ENCODE results near the gene LRRC46.

Gene LRRC46

GRCh38 chr17:47831003-47831933, at the start of gene LRRC46, which contains the start of gene MRPL10:
TSS of gene LRRC46 (plus strand) at chr17:47831670. CDS start at chr17:47831990, 320 bp downstream.
TSS of gene MRPL10 (minus strand) at chr17:47831541. CDS start at chr17:47831511, 30 bp downstream.
- H3K4me3 Mint-ChIP-seq = peak within 1 kb of the TSS; percentile 97
- H3K9me3 Mint-ChIP-seq = no peaks in the 10 kb centered on the region
- peak within 1 kb of the TSS; percentile 94 for H3K27ac Mint-ChIP-seq
- peaks cover 14% of the 10 kb centered on the region for H3K4me1 Mint-ChIP-seq
- DNase-seq (ENCODE audit: low spot score in 2 of 2) (peak; percentile 82 to 84), ATAC-seq (ENCODE audit: low read depth) (peak; percentile 95)
- H3K27me3 Mint-ChIP-seq = no peaks in the 10 kb centered on the region
- peaks cover 8% of the 10 kb centered on the region for H3K36me3 Mint-ChIP-seq

GRCh38 chr17:47785538-47786123, 45.8 kb upstream of the LRRC46 start:
- Mint-ChIP-seq H3K36me3 (no peaks in the 10 kb centered on the region), H3K4me3 (no peak overlapping the region), H3K27me3 (peaks cover 18% of the 10 kb centered on the region), H3K4me1 (peaks cover 9% of the 10 kb centered on the region), H3K27ac (no peak overlapping the region), H3K9me3 (no peaks in the 10 kb centered on the region)
- ATAC-seq (ENCODE audit: low read depth) = no peak
- no peak for DNase-seq (ENCODE audit: low spot score in 2 of 2)

- Mint-ChIP-seq H3K27me3 (peaks cover 16% of the 10 kb centered on the region), H3K9me3 (no peaks in the 10 kb centered on the region), H3K36me3 (no peaks in the 10 kb centered on the region), H3K4me1 (peaks cover 9% of the 10 kb centered on the region), H3K27ac (no peak overlapping the region), H3K4me3 (peak overlapping the region; percentile 69)
- peak; percentile 89 for ATAC-seq (ENCODE audit: low read depth)
- DNase-seq (ENCODE audit: low spot score in 2 of 2) = peak; percentile 18 to 51
Observed at GRCh38 chr17:47789611-47790561, 41.6 kb upstream of the LRRC46 start.

GRCh38 chr17:47791025-47791424, 40.4 kb upstream of the LRRC46 start:
- Mint-ChIP-seq H3K4me3 (peak overlapping the region; percentile 69), H3K27ac (no peak overlapping the region), H3K27me3 (peaks cover 18% of the 10 kb centered on the region), H3K4me1 (peaks cover 9% of the 10 kb centered on the region), H3K9me3 (no peaks in the 10 kb centered on the region), H3K36me3 (no peaks in the 10 kb centered on the region)
- DNase-seq (ENCODE audit: low spot score in 2 of 2) (no peak), ATAC-seq (ENCODE audit: low read depth) (no peak)

GRCh38 chr17:47792457-47792856, 39.0 kb upstream of the LRRC46 start:
- no peak for ATAC-seq (ENCODE audit: low read depth)

GRCh38 chr17:47792979-47793378, 38.5 kb upstream of the LRRC46 start:
- H3K4me3 Mint-ChIP-seq = no peak overlapping the region
- peaks cover 6% of the 10 kb centered on the region for H3K4me1 Mint-ChIP-seq
- no peak overlapping the region for H3K27ac Mint-ChIP-seq
- peaks cover 23% of the 10 kb centered on the region for H3K27me3 Mint-ChIP-seq
- no peaks in the 10 kb centered on the region for H3K36me3 Mint-ChIP-seq
- ATAC-seq (ENCODE audit: low read depth) (no peak), DNase-seq (ENCODE audit: low spot score in 2 of 2) (no peak)
- H3K9me3 Mint-ChIP-seq = no peaks in the 10 kb centered on the region

More at GRCh38 chr17:47792457-47792856, 39.0 kb upstream of the LRRC46 start:
- peaks cover 9% of the 10 kb centered on the region for H3K4me1 Mint-ChIP-seq
- H3K27me3 Mint-ChIP-seq = peaks cover 23% of the 10 kb centered on the region
- DNase-seq (ENCODE audit: low spot score in 2 of 2) = no peak
- H3K36me3 Mint-ChIP-seq = no peaks in the 10 kb centered on the region
- no peak overlapping the region for H3K27ac Mint-ChIP-seq
- no peak overlapping the region for H3K4me3 Mint-ChIP-seq
- no peaks in the 10 kb centered on the region for H3K9me3 Mint-ChIP-seq

- Mint-ChIP-seq H3K27me3 (peaks cover 14% of the 10 kb centered on the region), H3K4me3 (no peak overlapping the region), H3K27ac (no peak overlapping the region), H3K9me3 (no peaks in the 10 kb centered on the region), H3K36me3 (no peaks in the 10 kb centered on the region), H3K4me1 (no peaks in the 10 kb centered on the region)
- no peak for ATAC-seq (ENCODE audit: low read depth)
- no peak for DNase-seq (ENCODE audit: low spot score in 2 of 2)
Observed at GRCh38 chr17:47797797-47798196, 33.7 kb upstream of the LRRC46 start.

GRCh38 chr17:47800686-47801085, 30.8 kb upstream of the LRRC46 start:
- Mint-ChIP-seq H3K27ac (no peak overlapping the region), H3K9me3 (no peaks in the 10 kb centered on the region)

GRCh38 chr17:47801176-47801765, 30.2 kb upstream of the LRRC46 start:
- DNase-seq (ENCODE audit: low spot score in 2 of 2) = no peak
- no peaks in the 10 kb centered on the region for H3K9me3 Mint-ChIP-seq

More at GRCh38 chr17:47800686-47801085, 30.8 kb upstream of the LRRC46 start:
- Mint-ChIP-seq H3K27me3 (peaks cover 7% of the 10 kb centered on the region), H3K36me3 (no peaks in the 10 kb centered on the region), H3K4me1 (no peaks in the 10 kb centered on the region), H3K4me3 (no peak overlapping the region)
- DNase-seq (ENCODE audit: low spot score in 2 of 2) (no peak), ATAC-seq (ENCODE audit: low read depth) (no peak)

GRCh38 chr17:47801906-47802305, 29.6 kb upstream of the LRRC46 start:
- Mint-ChIP-seq H3K36me3 (peaks cover under 1% of the 10 kb centered on the region), H3K27me3 (peaks cover 5% of the 10 kb centered on the region), H3K27ac (no peak overlapping the region), H3K4me3 (no peak overlapping the region), H3K9me3 (no peaks in the 10 kb centered on the region), H3K4me1 (no peaks in the 10 kb centered on the region)
- ATAC-seq (ENCODE audit: low read depth) = no peak
- no peak for DNase-seq (ENCODE audit: low spot score in 2 of 2)

More at GRCh38 chr17:47801176-47801765, 30.2 kb upstream of the LRRC46 start:
- no peaks in the 10 kb centered on the region for H3K36me3 Mint-ChIP-seq
- no peak overlapping the region for H3K4me3 Mint-ChIP-seq
- H3K27ac Mint-ChIP-seq = no peak overlapping the region
- H3K4me1 Mint-ChIP-seq = no peaks in the 10 kb centered on the region
- peaks cover 7% of the 10 kb centered on the region for H3K27me3 Mint-ChIP-seq
- ATAC-seq (ENCODE audit: low read depth) = no peak

GRCh38 chr17:47802341-47803022, 29.0 kb upstream of the LRRC46 start:
- Mint-ChIP-seq H3K27me3 (peaks cover 3% of the 10 kb centered on the region), H3K4me1 (no peaks in the 10 kb centered on the region), H3K4me3 (no peak overlapping the region), H3K36me3 (peaks cover 5% of the 10 kb centered on the region), H3K9me3 (no peaks in the 10 kb centered on the region), H3K27ac (no peak overlapping the region)
- DNase-seq (ENCODE audit: low spot score in 2 of 2) = peak; percentile 51 to 55
- ATAC-seq (ENCODE audit: low read depth) = peak; percentile 97

GRCh38 chr17:47803201-47803600, 28.3 kb upstream of the LRRC46 start:
- Mint-ChIP-seq H3K36me3 (peaks cover 9% of the 10 kb centered on the region), H3K4me1 (no peaks in the 10 kb centered on the region), H3K9me3 (no peaks in the 10 kb centered on the region), H3K4me3 (no peak overlapping the region), H3K27me3 (no peaks in the 10 kb centered on the region), H3K27ac (no peak overlapping the region)
- no peak for DNase-seq (ENCODE audit: low spot score in 2 of 2)
- ATAC-seq (ENCODE audit: low read depth) = no peak

- Mint-ChIP-seq H3K4me3 (no peak overlapping the region), H3K9me3 (no peaks in the 10 kb centered on the region), H3K36me3 (peaks cover 10% of the 10 kb centered on the region), H3K27ac (no peak overlapping the region), H3K27me3 (no peaks in the 10 kb centered on the region), H3K4me1 (no peaks in the 10 kb centered on the region)
- no peak for ATAC-seq (ENCODE audit: low read depth)
- no peak for DNase-seq (ENCODE audit: low spot score in 2 of 2)
Observed at GRCh38 chr17:47803751-47804150, 27.7 kb upstream of the LRRC46 start.
